RWPE2 (cell line): ENCODE data around the gene ERN1.
A peak's percentile ranks its signal among the peaks of the same experiment; 100 is the strongest.

ENCODE experiments used
- ATAC-seq: fragments of 200-7000 bp; cut with Tn5 transposase; 3 replicates; pipeline ENCODE4 v1.9.1; 2021; ENCODE audit warnings: low read depth
- DNase-seq: peaks from one replicate; pipeline ENCODE4 v3.0.0-alpha.2; 2020; ENCODE audit warnings: low spot score
- H3K27ac ChIP-seq: fragments of 450-650 bp; 2 replicates; pipeline ENCODE4 v1.5.1; 2017; ENCODE audit warnings: mild to moderate bottlenecking; ENCODE audit not compliant: poor library complexity, severe bottlenecking
- H3K27me3 ChIP-seq: fragments of 250-450 bp; sonication (Bioruptor Pico); 2 replicates; pipeline ENCODE4 v1.5.1; 2021; ENCODE audit warnings: mild to moderate bottlenecking, moderate library complexity; ENCODE audit not compliant: insufficient read depth, poor library complexity, severe bottlenecking
- H3K36me3 ChIP-seq: fragments of 250-450 bp; sonication (Bioruptor Pico); 2 replicates; pipeline ENCODE4 v1.5.1; 2020; ENCODE audit warnings: low read depth, mild to moderate bottlenecking, moderate library complexity
- H3K4me1 ChIP-seq: fragments of 250-450 bp; sonication (Bioruptor Pico); 2 replicates; pipeline ENCODE4 v1.5.1; 2021; ENCODE audit warnings: mild to moderate bottlenecking, moderate library complexity; ENCODE audit not compliant: insufficient read depth, poor library complexity, severe bottlenecking
- H3K4me3 ChIP-seq: fragments of 250-450 bp; sonication (Bioruptor Pico); 2 replicates; pipeline ENCODE4 v1.5.1; 2021; ENCODE audit warnings: mild to moderate bottlenecking, moderate library complexity; ENCODE audit not compliant: severe bottlenecking
- H3K9me3 ChIP-seq: fragments of 250-450 bp; sonication (Bioruptor Pico); 2 replicates; pipeline ENCODE4 v1.5.1; 2021; ENCODE audit warnings: mild to moderate bottlenecking, moderate library complexity; ENCODE audit not compliant: severe bottlenecking
- CTCF ChIP-seq: fragments of 450-650 bp; IDR thresholded peaks from one replicate; pipeline ENCODE4 v1.5.1; 2017; ENCODE audit warnings: mild to moderate bottlenecking, moderate library complexity; ENCODE audit not compliant: poor library complexity, severe bottlenecking

The ERN1 gene

GRCh38 chr17:64001763-64002529 lies 128.0 kb downstream of the ERN1 start:
- Histone ChIP-seq H3K27ac (no peak overlapping the region), H3K9me3 (no peaks in the 10 kb centered on the region), H3K4me3 (no peak overlapping the region), H3K4me1 (no peaks in the 10 kb centered on the region), H3K36me3 (no peaks in the 10 kb centered on the region), H3K27me3 (no peaks in the 10 kb centered on the region)
- no peak for TF ChIP-seq CTCF
- ATAC-seq (no peak), DNase-seq (peak; percentile 68)

- no peaks in the 10 kb centered on the region for H3K27me3 ChIP-seq
- TF ChIP-seq CTCF: no peak
- DNase-seq (peak; percentile 55), ATAC-seq (no peak)
- no peak overlapping the region for H3K27ac ChIP-seq
- H3K4me1 ChIP-seq: no peaks in the 10 kb centered on the region
- no peaks in the 10 kb centered on the region for H3K9me3 ChIP-seq
- no peak overlapping the region for H3K4me3 ChIP-seq
- H3K36me3 ChIP-seq: no peaks in the 10 kb centered on the region
Measured at GRCh38 chr17:64001091-64001579, 128.8 kb downstream of the ERN1 start.

- Histone ChIP-seq H3K27ac (no peak overlapping the region), H3K36me3 (no peaks in the 10 kb centered on the region), H3K27me3 (no peaks in the 10 kb centered on the region), H3K9me3 (no peaks in the 10 kb centered on the region), H3K4me1 (no peaks in the 10 kb centered on the region), H3K4me3 (no peak overlapping the region)
- peak; percentile 29 for DNase-seq
- no peak for ATAC-seq
- TF ChIP-seq CTCF: no peak
Measured at GRCh38 chr17:63999680-64000531, 130.0 kb downstream of the ERN1 start.

GRCh38 chr17:63998721-63999679 lies 130.9 kb downstream of the ERN1 start:
- no peak for TF ChIP-seq CTCF
- no peaks in the 10 kb centered on the region for H3K4me1 ChIP-seq
- H3K27ac ChIP-seq: no peak overlapping the region
- no peaks in the 10 kb centered on the region for H3K9me3 ChIP-seq
- H3K27me3 ChIP-seq: no peaks in the 10 kb centered on the region
- peak overlapping the region; percentile 46 for H3K4me3 ChIP-seq
- DNase-seq (peak; percentile 53), ATAC-seq (no peak)
- no peaks in the 10 kb centered on the region for H3K36me3 ChIP-seq
